H1 (cell line): ENCODE data around the gene ZIC5. TPM values are rescaled to one million over a fixed set of nuclear protein-coding genes. Genes with fewer than 3 reads are reported as not detected.

Source experiments
- CBX5 ChIP-seq: fragments of 300-800, 300-1000 bp; sonication (generic); IDR thresholded peaks from 2 replicates; pipeline ENCODE4 v1.7.1; 2016; ENCODE audit warnings: antibody characterized with exemption, low read length, low read depth
- CEBPB ChIP-seq: IDR thresholded peaks from 2 replicates; pipeline ENCODE4 v1.6.1; 2012; ENCODE audit warnings: low read depth, low read length
- CHD2 ChIP-seq: IDR thresholded peaks from 2 replicates; pipeline ENCODE4 v1.6.1; 2012; ENCODE audit warnings: low read length, improper control_type of control experiment
- CTCF ChIP-seq, 3 experiments: IDR thresholded peaks; 1 replicate in 2 of 3; 2 replicates in 1 of 3; pipeline versions ENCODE4 v1.5.1 to v1.6.1; 2011; ENCODE audit warnings: low read length in 3 of 3, mild to moderate bottlenecking in 3 of 3, inconsistent platforms in 2 of 3, low read depth in 1 of 3, moderate library complexity in 1 of 3; ENCODE audit not compliant: insufficient read depth in 1 of 3; ENCODE audit errors: control extremely low read depth in 1 of 3
- EZH2 ChIP-seq: fragments of 200-600 bp; sonication (generic); IDR thresholded peaks from 2 replicates; pipeline ENCODE4 v1.7.1; 2012; ENCODE audit warnings: low read depth, mild to moderate bottlenecking, moderate library complexity, low read length, inconsistent platforms; ENCODE audit not compliant: severe bottlenecking
- FOSL1 ChIP-seq: IDR thresholded peaks from 2 replicates; pipeline ENCODE4 v1.6.1; 2011; ENCODE audit warnings: mild to moderate bottlenecking, low read depth, low read length, moderate library complexity; ENCODE audit not compliant: insufficient read depth
- GTF2F1 ChIP-seq: IDR thresholded peaks from 2 replicates; pipeline ENCODE4 v1.6.1; 2012; ENCODE audit warnings: low read depth, low read length, improper control_type of control experiment, borderline replicate concordance
- JUN ChIP-seq: IDR thresholded peaks from 2 replicates; pipeline ENCODE4 v1.6.1; 2011; ENCODE audit warnings: low read depth, mild to moderate bottlenecking, improper control_type of control experiment, low read length
- KDM1A ChIP-seq: fragments of 200-600, 300-600 bp; sonication (generic); IDR thresholded peaks from 2 replicates; pipeline ENCODE4 v1.7.1; 2016; ENCODE audit warnings: mild to moderate bottlenecking, low read length, borderline replicate concordance
- KDM5A ChIP-seq: fragments of 200-600 bp; IDR thresholded peaks from 2 replicates; pipeline ENCODE4 v1.7.1; 2012; ENCODE audit warnings: mild to moderate bottlenecking, low read length, inconsistent platforms, mixed read lengths
- NANOG ChIP-seq: IDR thresholded peaks from 2 replicates; pipeline ENCODE4 v1.6.1; 2011; ENCODE audit warnings: low read length, low read depth, mild to moderate bottlenecking, inconsistent platforms; ENCODE audit not compliant: insufficient read depth, poor library complexity, severe bottlenecking
- PHF8 ChIP-seq: fragments of 200-600 bp; sonication (generic); conservative IDR thresholded peaks from 2 replicates; pipeline ENCODE4 v1.7.1; 2012; ENCODE audit warnings: low read depth, mild to moderate bottlenecking, inconsistent platforms, low read length, moderate library complexity
- RXRA ChIP-seq: IDR thresholded peaks from 2 replicates; pipeline ENCODE4 v1.6.1; 2011; ENCODE audit warnings: low read depth, mild to moderate bottlenecking, low read length, moderate library complexity; ENCODE audit not compliant: insufficient read depth
- SRF ChIP-seq: IDR thresholded peaks from 2 replicates; pipeline ENCODE4 v1.6.1; 2011; ENCODE audit warnings: mild to moderate bottlenecking, low read depth, low read length, moderate library complexity
- SUZ12 ChIP-seq: fragments of 200-600 bp; sonication (generic); IDR thresholded peaks from 2 replicates; pipeline ENCODE4 v1.6.1; 2012; ENCODE audit warnings: mild to moderate bottlenecking, inconsistent platforms, low read length, moderate library complexity, mixed read lengths
- TAF1 ChIP-seq: IDR thresholded peaks from 2 replicates; pipeline ENCODE4 v1.6.1; 2011; ENCODE audit warnings: mild to moderate bottlenecking, low read depth, low read length
- TCF12 ChIP-seq: IDR thresholded peaks from 2 replicates; pipeline ENCODE4 v1.6.1; 2011; ENCODE audit warnings: low read depth, mild to moderate bottlenecking, low read length
- TEAD4 ChIP-seq: IDR thresholded peaks from 2 replicates; pipeline ENCODE4 v1.6.1; 2012; ENCODE audit warnings: low read depth, low read length, inconsistent platforms, mixed read lengths
- polyA plus RNA-seq, 7 experiments: library from polyadenylated mRNA; depleted of rRNA in 3 of 7; stranded (reverse) in 5 of 7; unstranded in 2 of 7; fragments of >200 nt in 5 of 7; fragments of 200-250 nt in 2 of 7; gene quantifications; 1 replicate in 5 of 7; 2 replicates in 1 of 7; 4 replicates in 1 of 7; pipeline versions ENCODE4 v1.2.1 to v1.2.3, GENCODE V29; 2011 to 2013; ENCODE audit warnings: missing spikeins in 2 of 7, mixed read lengths in 2 of 7
- total RNA-seq: library from RNA; stranded (reverse); fragmentation: NEBNext Ultra II Directional; extraction: Animal tissue kit (Norgen Biotek cat#: 25700); gene quantifications from 2 replicates; pipeline ENCODE4 v1.2.1, GENCODE V29; 2021

ZIC5 gene
- total and polyA plus RNA-seq, 2 of the 8 experiments (the other 6 are each of a cell fraction or from before 2014, with no cell fraction given) = 14.2 to 52.7 TPM

- TF ChIP-seq GTF2F1 (no peak), CTCF (IDR thresholded peaks at IDR 0.05; ENCODE audit: control extremely low read depth in 1 of 3, insufficient read depth in 1 of 3, low read depth in 1 of 3, low read length in 3 of 3) (peak in 2 of 3 experiments; percentile 67 to 75; a peak in 3 of 4 replicates), SUZ12 (peak; percentile 47; the same call in 1 of the 2 replicates), CEBPB (no peak), CHD2 (no peak), NANOG (no peak), KDM5A (no peak), PHF8 (no peak), KDM1A (no peak), FOSL1 (no peak), SRF (no peak), TAF1 (no peak), RXRA (no peak), EZH2 (peak; percentile 59), CBX5 (no peak), TCF12 (no peak), JUN (no peak), TEAD4 (no peak)
Observed at GRCh38 chr13:99959540-99960230, 11.9 kb downstream of the ZIC5 start (continued).
